Measurements from ENCODE around the gene CCDC74B.
"Not testable (repeated sequence)": the region's sequence is repeated elsewhere in the genome, so short reads cannot be mapped to it uniquely, and the experiment has no call there.

The CCDC74B gene

DNA sequence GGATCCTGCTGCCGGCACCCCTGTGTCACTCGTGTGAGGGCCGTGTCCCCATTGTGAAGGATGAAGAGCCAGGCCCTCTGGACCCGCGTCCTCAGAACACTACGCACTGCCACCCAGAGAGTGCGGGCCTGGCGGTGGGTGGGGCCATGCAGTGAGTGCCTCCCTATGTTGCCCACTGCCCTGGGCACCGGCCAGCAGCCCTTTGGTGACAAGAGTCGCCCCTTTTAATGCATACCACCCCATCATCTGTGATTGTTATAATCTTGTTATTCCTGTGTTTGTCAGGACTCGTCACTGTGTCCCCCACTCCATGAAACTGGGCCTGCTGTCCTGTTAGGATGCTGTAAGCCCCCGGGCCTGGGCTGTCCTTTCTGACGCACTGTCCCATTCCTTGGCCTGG, 6.6 kb downstream of the CCDC74B start:
- DNase-seq (ENCODE audit: low read depth); H3K4me3 ChIP-seq (ENCODE audit: low read depth, low read length); in situ Hi-C loops (cut with HindIII; ENCODE audit: low sequenced_read_pairs): not testable (repeated sequence)

DNA sequence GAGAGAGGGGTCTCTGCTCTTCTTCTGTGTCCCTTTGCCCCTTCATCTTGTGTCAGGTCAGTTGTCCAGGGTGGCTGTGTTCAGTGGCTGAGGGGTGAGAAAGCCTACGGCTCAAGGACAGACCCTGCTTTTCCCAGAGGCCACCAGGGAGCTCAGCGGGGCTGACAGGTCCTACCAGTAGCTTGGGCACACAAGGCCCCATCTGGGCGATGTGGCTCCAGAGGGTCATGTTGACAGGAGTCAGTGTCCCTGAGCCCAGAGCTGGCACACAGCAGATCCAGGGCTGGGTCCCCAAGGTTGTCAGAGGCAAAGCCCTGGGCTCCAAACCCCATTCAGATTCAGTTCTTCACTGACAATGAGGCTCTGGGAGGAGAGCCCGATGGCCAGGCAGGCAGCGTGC, 7.8 kb downstream of the CCDC74B start:
- DNase-seq (ENCODE audit: low read depth); in situ Hi-C loops (cut with HindIII; ENCODE audit: low sequenced_read_pairs); H3K4me3 ChIP-seq (ENCODE audit: low read depth, low read length): not testable (repeated sequence)

DNA sequence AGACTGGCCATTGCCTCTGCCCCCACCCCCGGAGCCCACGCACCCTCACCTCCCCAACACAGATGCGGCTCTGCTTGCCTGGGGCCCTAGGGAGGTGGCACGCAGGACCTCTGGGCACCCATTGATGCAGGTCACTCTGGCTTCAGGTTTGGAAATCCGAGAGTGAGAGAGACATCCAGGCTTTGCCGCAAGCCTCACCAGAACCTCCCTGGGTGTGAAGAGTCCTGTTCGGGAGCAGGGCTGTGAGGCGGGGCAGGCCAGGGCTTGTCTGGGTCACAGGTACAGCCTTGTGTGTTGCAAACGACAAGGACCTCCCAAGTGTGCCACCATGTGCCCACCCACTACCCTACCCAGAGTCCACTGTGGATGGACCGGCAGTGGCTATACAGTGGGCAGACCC, 8.4 kb downstream of the CCDC74B start:
- in situ Hi-C loops (cut with HindIII; ENCODE audit: low sequenced_read_pairs); H3K4me3 ChIP-seq (ENCODE audit: low read depth, low read length); DNase-seq (ENCODE audit: low read depth): not testable (repeated sequence)

DNA sequence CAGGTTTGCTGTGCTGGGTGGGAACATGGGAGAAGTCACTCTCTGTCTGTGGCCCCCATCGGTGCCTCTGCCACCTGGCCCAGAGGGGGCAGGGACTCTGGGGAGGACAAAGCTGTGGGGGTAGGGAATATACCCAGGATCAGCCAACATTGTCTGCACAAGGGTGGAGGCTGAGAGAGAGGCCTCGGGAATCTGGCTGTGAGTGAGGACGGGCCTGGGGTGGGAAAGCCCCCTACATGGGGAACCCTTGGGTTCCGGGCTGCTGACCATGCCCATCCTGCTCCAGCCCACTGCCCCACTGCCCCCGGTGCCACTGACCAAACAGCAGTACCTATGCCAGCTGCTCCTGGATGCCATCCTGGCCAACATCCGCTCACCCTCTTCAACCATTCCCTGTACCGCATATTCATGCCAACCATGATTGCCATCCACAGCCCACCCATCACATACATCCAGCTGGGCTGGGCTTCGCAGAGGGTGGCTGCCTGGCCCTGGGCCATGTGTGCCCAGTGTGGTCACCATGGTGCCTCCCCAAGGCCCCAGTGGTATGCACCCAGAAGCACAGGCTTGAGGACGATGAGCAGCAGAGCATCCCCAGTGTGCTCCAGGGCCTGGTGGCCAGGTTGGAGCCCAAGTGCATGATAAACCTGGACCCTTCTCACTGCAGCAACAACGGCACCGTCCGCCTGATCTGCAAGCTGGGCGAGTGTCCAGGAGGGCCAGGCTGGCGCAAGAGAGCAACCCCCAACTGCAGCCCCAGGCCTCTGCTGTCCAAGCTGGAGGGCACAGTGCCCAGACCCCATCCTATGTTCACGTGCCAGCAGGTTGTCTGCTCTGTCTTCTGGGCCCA, 9.0 kb downstream of the CCDC74B start:
- no peak for DNase-seq (ENCODE audit: low read depth)
- in situ Hi-C loops (cut with HindIII; ENCODE audit: low sequenced_read_pairs): no loop called here
- H3K4me3 ChIP-seq (ENCODE audit: low read depth, low read length): no peak overlapping the region
- TF ChIP-seq, protein P1, sequence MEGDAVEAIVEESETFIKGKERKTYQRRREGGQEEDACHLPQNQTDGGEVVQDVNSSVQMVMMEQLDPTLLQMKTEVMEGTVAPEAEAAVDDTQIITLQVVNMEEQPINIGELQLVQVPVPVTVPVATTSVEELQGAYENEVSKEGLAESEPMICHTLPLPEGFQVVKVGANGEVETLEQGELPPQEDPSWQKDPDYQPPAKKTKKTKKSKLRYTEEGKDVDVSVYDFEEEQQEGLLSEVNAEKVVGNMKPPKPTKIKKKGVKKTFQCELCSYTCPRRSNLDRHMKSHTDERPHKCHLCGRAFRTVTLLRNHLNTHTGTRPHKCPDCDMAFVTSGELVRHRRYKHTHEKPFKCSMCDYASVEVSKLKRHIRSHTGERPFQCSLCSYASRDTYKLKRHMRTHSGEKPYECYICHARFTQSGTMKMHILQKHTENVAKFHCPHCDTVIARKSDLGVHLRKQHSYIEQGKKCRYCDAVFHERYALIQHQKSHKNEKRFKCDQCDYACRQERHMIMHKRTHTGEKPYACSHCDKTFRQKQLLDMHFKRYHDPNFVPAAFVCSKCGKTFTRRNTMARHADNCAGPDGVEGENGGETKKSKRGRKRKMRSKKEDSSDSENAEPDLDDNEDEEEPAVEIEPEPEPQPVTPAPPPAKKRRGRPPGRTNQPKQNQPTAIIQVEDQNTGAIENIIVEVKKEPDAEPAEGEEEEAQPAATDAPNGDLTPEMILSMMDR (IDR thresholded peaks at IDR 0.05; ENCODE audit: low read depth, low read length, missing control alignments): no peak

DNA sequence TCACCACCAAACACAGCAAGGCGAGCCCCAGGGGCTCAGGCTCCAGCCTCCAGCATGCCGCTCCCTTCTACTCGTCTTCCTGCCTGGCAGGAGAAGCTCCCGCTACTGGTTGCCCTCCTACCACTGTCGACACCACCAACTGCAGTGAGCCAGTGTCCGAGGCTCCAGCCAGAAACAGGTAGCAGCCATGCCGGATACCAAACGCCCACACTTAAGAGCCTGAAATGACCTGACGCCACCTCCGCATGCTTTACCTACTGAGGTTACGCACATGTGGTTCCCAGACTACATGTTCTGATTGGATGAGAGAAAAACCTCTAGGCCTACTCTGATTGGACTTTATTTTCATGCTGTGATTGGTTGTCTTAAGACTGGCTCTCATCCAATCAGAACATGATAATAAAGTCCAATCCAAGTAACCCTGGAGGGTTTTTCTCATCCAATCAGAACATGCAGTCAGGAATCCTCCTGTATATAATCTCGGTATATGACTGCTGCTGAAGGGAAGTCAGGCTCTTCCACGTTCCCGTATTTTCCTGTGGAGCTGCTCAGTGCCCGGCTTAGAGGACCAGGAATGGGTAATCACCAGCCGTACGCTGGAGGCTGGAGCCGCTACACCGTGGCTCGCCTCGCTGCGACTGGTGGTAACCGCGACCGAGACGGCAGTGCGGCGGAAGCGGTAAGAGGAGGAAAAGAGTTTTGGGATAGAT, 15.6 kb downstream of the CCDC74B start, which contains the start of gene POTEF:
TSS of gene POTEF (minus strand) at position 103 of the 710 bp plus-strand sequence. CDS start 8,707 bp downstream, outside the sequence.
- DNase-seq (ENCODE audit: low read depth); H3K4me3 ChIP-seq (ENCODE audit: low read depth, low read length); in situ Hi-C loops (cut with HindIII; ENCODE audit: low sequenced_read_pairs): not testable (repeated sequence)

DNA sequence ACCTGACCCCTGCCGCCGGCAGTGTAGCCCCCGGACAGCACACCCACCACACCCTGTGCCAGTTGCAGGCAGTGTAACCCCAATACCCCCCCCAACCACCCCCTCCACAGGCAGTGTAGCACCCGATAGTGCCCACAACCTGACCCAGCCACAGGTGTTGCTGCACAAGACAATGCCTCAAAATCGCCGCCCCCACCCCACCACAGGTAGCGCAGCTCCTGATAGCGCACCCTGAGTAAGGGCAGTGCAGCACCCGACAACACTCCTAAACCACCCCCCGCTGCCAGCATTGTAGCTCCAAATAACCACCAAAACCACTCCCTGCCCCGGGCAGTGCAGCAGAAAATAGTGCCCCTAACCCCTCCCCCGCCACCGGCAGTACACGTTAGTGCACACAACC, 16.4 kb downstream of the CCDC74B start:
- H3K4me3 ChIP-seq (ENCODE audit: low read depth, low read length); DNase-seq (ENCODE audit: low read depth); in situ Hi-C loops (cut with HindIII; ENCODE audit: low sequenced_read_pairs): not testable (repeated sequence)

DNA sequence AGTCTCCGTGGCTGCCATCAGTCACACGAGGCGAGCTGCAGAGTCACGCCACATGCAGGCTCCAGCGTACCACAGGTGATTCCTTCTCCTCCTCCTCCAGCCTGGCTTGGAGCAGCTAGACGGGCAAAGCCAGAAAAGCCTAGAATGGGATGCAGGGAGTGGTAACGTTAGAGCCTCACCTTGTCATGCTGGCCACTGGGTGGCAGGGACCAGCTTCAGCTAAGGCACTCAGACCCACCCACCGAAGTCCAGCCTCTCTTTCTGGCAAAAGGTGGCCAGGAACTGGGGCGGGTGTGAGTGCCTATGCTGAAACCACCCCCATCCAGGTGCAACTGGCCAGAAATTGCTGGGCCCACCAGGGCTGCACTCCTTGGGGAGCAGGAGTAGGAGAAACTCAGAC, 17.2 kb downstream of the CCDC74B start:
- DNase-seq (ENCODE audit: low read depth); in situ Hi-C loops (cut with HindIII; ENCODE audit: low sequenced_read_pairs); H3K4me3 ChIP-seq (ENCODE audit: low read depth, low read length): not testable (repeated sequence)

DNA sequence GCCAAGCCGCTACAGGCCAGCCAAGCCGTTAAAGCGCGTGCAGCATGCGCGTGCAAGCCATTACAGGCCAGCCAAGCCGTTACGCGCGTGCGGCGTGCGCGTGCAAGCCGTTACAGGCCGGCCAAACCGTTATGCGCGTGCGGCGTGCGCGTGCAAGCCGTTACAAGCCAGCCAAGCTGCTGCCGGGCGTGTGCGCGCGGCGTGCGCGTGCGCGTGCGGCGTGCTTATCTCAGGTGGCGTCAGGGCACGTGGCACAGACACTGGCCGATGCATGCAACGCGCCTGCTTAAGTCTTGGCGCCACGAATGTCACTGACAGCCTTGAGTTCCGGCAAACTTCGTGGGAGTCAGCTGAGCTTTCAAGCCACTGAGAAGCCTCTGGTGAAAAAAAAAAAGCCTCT, 24.0 kb downstream of the CCDC74B start:
- H3K4me3 ChIP-seq (ENCODE audit: low read depth, low read length); in situ Hi-C loops (cut with HindIII; ENCODE audit: low sequenced_read_pairs); DNase-seq (ENCODE audit: low read depth): not testable (repeated sequence)

DNA sequence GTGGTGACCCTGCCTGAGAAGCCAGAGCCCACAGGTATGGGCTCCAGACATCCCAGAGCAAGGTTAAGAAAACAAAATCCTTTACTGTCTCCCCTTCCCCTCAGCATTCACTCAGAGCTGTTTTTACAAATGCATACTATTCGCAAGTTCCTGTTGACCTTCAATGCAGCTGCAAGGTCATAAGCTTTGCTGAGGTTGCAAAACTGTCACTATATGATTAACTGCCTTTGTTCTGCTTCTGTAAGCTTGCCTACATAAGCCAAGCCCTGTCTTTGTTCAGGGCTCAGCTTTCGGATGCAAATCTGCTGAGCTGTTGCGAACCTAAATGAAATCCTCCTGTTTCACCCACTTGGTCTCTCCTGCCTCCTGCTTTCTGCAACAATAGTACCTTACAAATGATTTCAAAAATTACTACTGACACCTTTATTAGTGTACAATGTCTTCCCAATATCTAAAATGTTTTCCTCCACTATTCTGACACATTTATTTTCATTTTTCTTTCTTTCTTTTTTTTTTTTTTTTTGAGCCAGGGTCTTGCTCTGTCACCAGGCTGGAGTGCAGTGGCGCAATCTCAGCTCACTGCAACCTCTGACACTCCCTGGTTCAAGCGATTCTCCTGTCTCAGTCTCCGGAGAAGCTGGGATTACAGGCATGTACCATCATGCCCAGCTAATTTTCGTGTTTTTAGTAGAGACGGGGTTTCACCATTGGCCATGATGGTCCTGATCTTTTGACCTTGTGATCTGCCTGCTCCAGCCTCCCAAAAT, 42.1 kb downstream of the CCDC74B start:
- in situ Hi-C loops (cut with HindIII; ENCODE audit: low sequenced_read_pairs); DNase-seq (ENCODE audit: low read depth); H3K4me3 ChIP-seq (ENCODE audit: low read depth, low read length): not testable (repeated sequence)
